Astrocyte (in vitro differentiated cells and primary cell): Measurements from ENCODE around the gene BIRC7. TPM values are rescaled to one million over a fixed set of nuclear protein-coding genes. Genes with fewer than 3 reads are reported as not detected.

Source experiments
- DNase-seq: peaks from one replicate; pipeline ENCODE4 v3.0.0-alpha.2; 2010; ENCODE audit warnings: low read depth
- FAIRE-seq: peaks from 2 replicates; lab custom pipeline; 2011; peaks lifted over from hg19 to GRCh38; lab: Jason Lieb, UNC
- H2AFZ ChIP-seq: 2 replicates; pipeline ENCODE4 v1.6.0; 2012; ENCODE audit warnings: low read depth, low read length, inconsistent platforms
- H3K27ac ChIP-seq: 2 replicates; pipeline ENCODE4 v1.5.1; 2011; ENCODE audit warnings: low read depth, low read length, inconsistent platforms
- H3K27me3 ChIP-seq: 2 replicates; pipeline ENCODE4 v1.6.0; 2011; ENCODE audit warnings: low read length, inconsistent platforms; ENCODE audit not compliant: insufficient read depth
- H3K36me3 ChIP-seq: 2 replicates; pipeline ENCODE4 v1.5.1; 2011; ENCODE audit warnings: low read length, inconsistent platforms; ENCODE audit not compliant: insufficient read depth
- H3K4me1 ChIP-seq: 2 replicates; pipeline ENCODE4 v1.5.1; 2011; ENCODE audit warnings: low read length, inconsistent platforms; ENCODE audit not compliant: insufficient read depth
- H3K4me2 ChIP-seq: 2 replicates; pipeline ENCODE4 v1.6.0; 2012; ENCODE audit warnings: low read length, inconsistent platforms
- H3K4me3 ChIP-seq: 2 replicates; pipeline ENCODE4 v1.5.1; 2011; ENCODE audit warnings: low read depth, mild to moderate bottlenecking, low read length, inconsistent platforms; ENCODE audit not compliant: insufficient read depth
- H3K79me2 ChIP-seq: 2 replicates; pipeline ENCODE4 v1.6.0; 2012; ENCODE audit warnings: mild to moderate bottlenecking, low read length, inconsistent platforms; ENCODE audit not compliant: insufficient read depth
- H3K9ac ChIP-seq: 2 replicates; pipeline ENCODE4 v1.6.0; 2012; ENCODE audit warnings: mild to moderate bottlenecking, low read length, inconsistent platforms
- H3K9me3 ChIP-seq: 2 replicates; pipeline ENCODE4 v1.5.1; 2012; ENCODE audit warnings: low read depth, mild to moderate bottlenecking, low read length, inconsistent platforms; ENCODE audit not compliant: insufficient read depth
- H4K20me1 ChIP-seq: 2 replicates; pipeline ENCODE4 v1.6.0; 2012; ENCODE audit warnings: low read length, inconsistent platforms; ENCODE audit not compliant: insufficient read depth
- H3K27ac Mint-ChIP-seq: one replicate; pipeline ENCODE4 v1.8.0; 2021; ENCODE audit warnings: mild to moderate bottlenecking, mixed read lengths; ENCODE audit not compliant: unreplicated experiment
- H3K27me3 Mint-ChIP-seq: one replicate; pipeline ENCODE4 v1.8.0; 2021; ENCODE audit warnings: low read depth, mixed read lengths; ENCODE audit not compliant: unreplicated experiment
- H3K36me3 Mint-ChIP-seq: one replicate; pipeline ENCODE4 v1.8.0; 2021; ENCODE audit warnings: low read depth, mixed read lengths; ENCODE audit not compliant: unreplicated experiment
- H3K4me1 Mint-ChIP-seq: one replicate; pipeline ENCODE4 v1.8.0; 2021; ENCODE audit warnings: low read depth, mixed read lengths; ENCODE audit not compliant: unreplicated experiment
- H3K4me3 Mint-ChIP-seq: one replicate; pipeline ENCODE4 v1.8.0; 2021; ENCODE audit warnings: mild to moderate bottlenecking, moderate library complexity, mixed read lengths; ENCODE audit not compliant: unreplicated experiment
- H3K9me3 Mint-ChIP-seq: one replicate; pipeline ENCODE4 v1.8.0; 2021; ENCODE audit warnings: mild to moderate bottlenecking, mixed read lengths; ENCODE audit not compliant: unreplicated experiment
- EZH2 ChIP-seq: IDR thresholded peaks from 2 replicates; pipeline ENCODE4 v1.6.1; 2012; ENCODE audit warnings: mild to moderate bottlenecking, low read length, inconsistent platforms; ENCODE audit not compliant: insufficient read depth
- total RNA-seq: library from RNA; stranded (reverse); gene quantifications from 2 replicates; pipeline ENCODE4 v1.2.1, GENCODE V29; 2021
- TF ChIP-seq, protein P1 (sequence below): IDR thresholded peaks from 2 replicates; pipeline ENCODE4 v1.5.1; 2011; ENCODE audit warnings: low read depth, mild to moderate bottlenecking, inconsistent platforms, low read length, moderate library complexity; ENCODE audit not compliant: insufficient read depth

BIRC7 gene
- total RNA-seq, 1 donor from 2014 or later = 3.3 TPM

GRCh38 chr20:63202811-63203526 is 32.7 kb upstream of the BIRC7 start:
- H3K79me2 ChIP-seq = peaks cover 96% of the 10 kb centered on the region
- Mint-ChIP-seq H3K4me3 (no peak overlapping the region), H3K36me3 (peaks cover 26% of the 10 kb centered on the region)

DNA sequence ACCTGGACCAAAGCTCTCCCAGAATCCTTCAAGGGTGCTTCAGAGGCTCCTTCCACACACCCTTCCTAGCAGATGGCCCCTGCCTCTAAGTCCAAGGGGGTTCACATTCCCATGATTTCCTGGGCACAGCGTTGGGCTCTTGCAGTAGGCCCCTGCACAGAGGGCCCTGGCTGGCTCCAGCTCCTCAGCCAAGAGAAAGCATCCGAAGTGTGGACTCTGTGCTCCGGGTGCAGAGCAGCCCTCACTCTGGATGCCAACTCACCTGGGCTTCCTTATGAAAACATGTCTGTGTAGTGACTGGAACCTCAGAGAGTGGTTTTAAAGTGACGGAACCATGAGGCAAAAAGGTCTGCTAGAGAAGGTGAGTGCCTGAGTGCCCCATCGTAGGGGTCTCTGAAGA is 31.3 kb upstream of the BIRC7 start:
- Mint-ChIP-seq H3K9me3 (no peaks in the 10 kb centered on the region), H3K4me1 (peaks cover 24% of the 10 kb centered on the region), H3K27ac (no peak overlapping the region), H3K4me3 (no peak overlapping the region), H3K36me3 (peaks cover 23% of the 10 kb centered on the region), H3K27me3 (no peaks in the 10 kb centered on the region)
- peaks cover 100% of the 10 kb centered on the region for H4K20me1 ChIP-seq
- DNase-seq (no peak), FAIRE-seq (no peak)
- peaks cover 51% of the 10 kb centered on the region for H3K36me3 ChIP-seq
- no peak overlapping the region for H3K4me2 ChIP-seq
- no peaks in the 10 kb centered on the region for H3K9me3 ChIP-seq
- no peaks in the 10 kb centered on the region for H3K27me3 ChIP-seq
- TF ChIP-seq, protein P1, sequence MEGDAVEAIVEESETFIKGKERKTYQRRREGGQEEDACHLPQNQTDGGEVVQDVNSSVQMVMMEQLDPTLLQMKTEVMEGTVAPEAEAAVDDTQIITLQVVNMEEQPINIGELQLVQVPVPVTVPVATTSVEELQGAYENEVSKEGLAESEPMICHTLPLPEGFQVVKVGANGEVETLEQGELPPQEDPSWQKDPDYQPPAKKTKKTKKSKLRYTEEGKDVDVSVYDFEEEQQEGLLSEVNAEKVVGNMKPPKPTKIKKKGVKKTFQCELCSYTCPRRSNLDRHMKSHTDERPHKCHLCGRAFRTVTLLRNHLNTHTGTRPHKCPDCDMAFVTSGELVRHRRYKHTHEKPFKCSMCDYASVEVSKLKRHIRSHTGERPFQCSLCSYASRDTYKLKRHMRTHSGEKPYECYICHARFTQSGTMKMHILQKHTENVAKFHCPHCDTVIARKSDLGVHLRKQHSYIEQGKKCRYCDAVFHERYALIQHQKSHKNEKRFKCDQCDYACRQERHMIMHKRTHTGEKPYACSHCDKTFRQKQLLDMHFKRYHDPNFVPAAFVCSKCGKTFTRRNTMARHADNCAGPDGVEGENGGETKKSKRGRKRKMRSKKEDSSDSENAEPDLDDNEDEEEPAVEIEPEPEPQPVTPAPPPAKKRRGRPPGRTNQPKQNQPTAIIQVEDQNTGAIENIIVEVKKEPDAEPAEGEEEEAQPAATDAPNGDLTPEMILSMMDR = no peak
- no peak for TF ChIP-seq EZH2
- H3K27ac ChIP-seq = no peak overlapping the region
- H3K4me3 ChIP-seq = no peak overlapping the region
- peaks cover 97% of the 10 kb centered on the region for H3K79me2 ChIP-seq
- peaks cover 7% of the 10 kb centered on the region for H3K4me1 ChIP-seq
- H2AFZ ChIP-seq = no peak overlapping the region
- no peak overlapping the region for H3K9ac ChIP-seq

More at GRCh38 chr20:63202811-63203526, 32.7 kb upstream of the BIRC7 start:
- TF ChIP-seq EZH2 = no peak
- TF ChIP-seq, protein P1 = no peak
- Mint-ChIP-seq H3K27me3 (no peaks in the 10 kb centered on the region), H3K27ac (no peak overlapping the region), H3K4me1 (peaks cover 32% of the 10 kb centered on the region), H3K9me3 (no peaks in the 10 kb centered on the region)
- H3K9me3 ChIP-seq = no peaks in the 10 kb centered on the region
- FAIRE-seq (no peak), DNase-seq (no peak)
- H3K27ac ChIP-seq = no peak overlapping the region
- H3K4me2 ChIP-seq = no peak overlapping the region
- H3K9ac ChIP-seq = no peak overlapping the region
- no peak overlapping the region for H3K4me3 ChIP-seq
- H3K4me1 ChIP-seq = peaks cover 7% of the 10 kb centered on the region
- peaks cover 40% of the 10 kb centered on the region for H3K36me3 ChIP-seq
- H4K20me1 ChIP-seq = peaks cover 100% of the 10 kb centered on the region
- H2AFZ ChIP-seq = no peak overlapping the region
- H3K27me3 ChIP-seq = no peaks in the 10 kb centered on the region

DNA sequence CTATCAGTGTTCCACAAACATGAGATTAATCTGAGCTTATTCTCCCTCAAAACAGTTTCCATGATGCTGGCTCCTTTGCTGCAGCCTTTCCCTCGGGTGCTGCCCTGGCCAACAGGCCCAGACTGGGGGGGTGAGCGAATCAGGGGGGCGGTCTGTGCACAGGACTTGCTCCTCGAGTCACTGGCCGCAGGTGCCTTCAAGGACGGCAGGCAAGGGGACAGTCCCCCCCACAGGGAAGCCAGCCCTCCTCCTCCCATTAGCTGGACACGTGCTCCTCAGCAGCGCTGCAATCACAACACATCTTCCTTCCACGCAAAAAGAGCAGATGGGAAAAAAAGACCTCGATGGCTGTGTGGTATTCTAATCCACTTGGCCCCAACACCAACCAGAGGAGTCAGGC is 29.8 kb upstream of the BIRC7 start:
- peaks cover 26% of the 10 kb centered on the region for H3K36me3 Mint-ChIP-seq

More for the DNA sequence above, 29.8 kb upstream of the BIRC7 start:
- DNase-seq (no peak), FAIRE-seq (no peak)
- TF ChIP-seq, protein P1 = no peak
- no peak for TF ChIP-seq EZH2
- Mint-ChIP-seq H3K4me3 (no peak overlapping the region), H3K4me1 (peaks cover 33% of the 10 kb centered on the region), H3K9me3 (no peaks in the 10 kb centered on the region), H3K27ac (no peak overlapping the region), H3K27me3 (no peaks in the 10 kb centered on the region)
- peaks cover 97% of the 10 kb centered on the region for H3K79me2 ChIP-seq
- no peak overlapping the region for H3K4me2 ChIP-seq
- H4K20me1 ChIP-seq = peaks cover 100% of the 10 kb centered on the region
- H2AFZ ChIP-seq = no peak overlapping the region
- no peaks in the 10 kb centered on the region for H3K27me3 ChIP-seq
- no peaks in the 10 kb centered on the region for H3K9me3 ChIP-seq
- H3K27ac ChIP-seq = no peak overlapping the region
- H3K4me3 ChIP-seq = no peak overlapping the region
- H3K4me1 ChIP-seq = peaks cover 7% of the 10 kb centered on the region
- H3K9ac ChIP-seq = no peak overlapping the region
- H3K36me3 ChIP-seq = peaks cover 59% of the 10 kb centered on the region
